Keratinocyte (primary cell): ENCODE data around the gene CLC. TPM values are rescaled to one million over a fixed set of nuclear protein-coding genes. Genes with fewer than 3 reads are reported as not detected.
"Not testable (repeated sequence)": the region's sequence is repeated elsewhere in the genome, so short reads cannot be mapped to it uniquely, and the experiment has no call there.

Experiments
- DNase-seq: peaks from one replicate; pipeline ENCODE4 v3.0.0-alpha.2; 2011; ENCODE audit warnings: low read depth, missing footprints, low spot score
- FAIRE-seq: peaks from 2 replicates; lab custom pipeline; 2011; peaks lifted over from hg19 to GRCh38; lab: Jason Lieb, UNC
- H2AFZ ChIP-seq: 2 replicates; pipeline ENCODE4 v1.6.0; 2012; ENCODE audit warnings: low read length, control low read depth, inconsistent platforms; ENCODE audit not compliant: control insufficient read depth
- H3K27ac ChIP-seq: 2 replicates; pipeline ENCODE4 v1.5.1; 2011; ENCODE audit warnings: low read length; ENCODE audit not compliant: control insufficient read depth, insufficient read depth
- H3K27me3 ChIP-seq: 3 replicates; pipeline ENCODE4 v1.6.0; 2011; ENCODE audit warnings: low read length; ENCODE audit not compliant: control insufficient read depth, insufficient read depth; ENCODE audit errors: extremely low read depth
- H3K36me3 ChIP-seq, 2 experiments: 2 replicates in 1 of 2; 3 replicates in 1 of 2; pipeline ENCODE4 v1.5.1; 2011; ENCODE audit warnings: low read length in 2 of 2, mild to moderate bottlenecking in 1 of 2; ENCODE audit not compliant: control insufficient read depth in 2 of 2, insufficient read depth in 2 of 2; ENCODE audit errors: extremely low read depth in 1 of 2
- H3K4me1 ChIP-seq: 3 replicates; pipeline ENCODE4 v1.5.1; 2011; ENCODE audit warnings: low read length; ENCODE audit not compliant: control insufficient read depth, insufficient read depth; ENCODE audit errors: extremely low read depth
- H3K4me2 ChIP-seq: 3 replicates; pipeline ENCODE4 v1.6.0; 2011; ENCODE audit warnings: low read depth, low read length; ENCODE audit not compliant: control insufficient read depth, insufficient read depth; ENCODE audit errors: extremely low read depth
- H3K4me3 ChIP-seq, 3 experiments: fragments of 200-600 bp in 1 of 3; sonication (generic) in 1 of 3; 2 replicates in 2 of 3; 3 replicates in 1 of 3; pipeline ENCODE4 v1.5.1; 2011 to 2016; ENCODE audit warnings: low read length in 3 of 3, mild to moderate bottlenecking in 3 of 3, control low read depth in 2 of 3, inconsistent platforms in 1 of 3, low read depth in 1 of 3, mixed read lengths in 1 of 3, mixed run types in 1 of 3, moderate library complexity in 1 of 3; ENCODE audit not compliant: control insufficient read depth in 2 of 3, insufficient read depth in 2 of 3; ENCODE audit errors: extremely low read depth in 1 of 3
- H3K79me2 ChIP-seq: 2 replicates; pipeline ENCODE4 v1.6.0; 2012; ENCODE audit warnings: low read length; ENCODE audit not compliant: control insufficient read depth, insufficient read depth
- H3K9ac ChIP-seq: 3 replicates; pipeline ENCODE4 v1.6.0; 2011; ENCODE audit warnings: low read length; ENCODE audit not compliant: control insufficient read depth, insufficient read depth; ENCODE audit errors: extremely low read depth
- H3K9me1 ChIP-seq: 3 replicates; pipeline ENCODE4 v1.6.0; 2011; ENCODE audit warnings: low read length; ENCODE audit not compliant: control insufficient read depth, insufficient read depth; ENCODE audit errors: extremely low read depth
- H3K9me3 ChIP-seq: 2 replicates; pipeline ENCODE4 v1.5.1; 2012; ENCODE audit warnings: low read depth, low read length; ENCODE audit not compliant: control insufficient read depth
- H4K20me1 ChIP-seq: 3 replicates; pipeline ENCODE4 v1.6.0; 2011; ENCODE audit warnings: low read length; ENCODE audit not compliant: control insufficient read depth, insufficient read depth; ENCODE audit errors: extremely low read depth
- CTCF ChIP-seq, 3 experiments: IDR thresholded peaks in 1 of 3; conservative IDR thresholded peaks in 1 of 3; optimal IDR thresholded peaks in 1 of 3; 2 replicates in 2 of 3; 3 replicates in 1 of 3; pipeline versions ENCODE3 to v1.5.1; 2011; ENCODE audit warnings: low read length in 3 of 3, mild to moderate bottlenecking in 3 of 3, moderate library complexity in 2 of 3, control low read depth in 1 of 3, inconsistent platforms in 1 of 3; ENCODE audit not compliant: insufficient read depth in 2 of 3; ENCODE audit errors: extremely low read depth in 1 of 3
- EZH2 ChIP-seq: IDR thresholded peaks from one replicate; pipeline ENCODE4 v1.6.1; 2012; ENCODE audit warnings: inconsistent platforms, mild to moderate bottlenecking, low read length, moderate library complexity
- dilution Hi-C: fragments of 300-500 bp; cut with MboI; formaldehyde crosslinking; loops from one replicate; pipeline ENCODE4 v1.7.0; 2020; ENCODE audit warnings: low sequenced_read_pairs; ENCODE audit not compliant: extremely low pct_ligation_motif_present
- polyA plus RNA-seq, 5 experiments: library from polyadenylated mRNA; depleted of rRNA in 3 of 5; stranded (reverse) in 3 of 5; stranded (forward) in 1 of 5; unstranded in 1 of 5; fragments of >200 nt; gene quantifications; 1 replicate in 1 of 5; 2 replicates in 3 of 5; 3 replicates in 1 of 5; pipeline versions ENCODE4 v1.2.1 to v1.2.3, GENCODE V29; 2011 to 2012; ENCODE audit warnings: missing spikeins in 2 of 5, low read depth in 1 of 5, low replicate concordance in 1 of 5

The CLC gene
- polyA plus RNA-seq, 1 donor (not counting 4 experiments of a cell fraction or from before 2014, with no cell fraction given): not detected

DNA sequence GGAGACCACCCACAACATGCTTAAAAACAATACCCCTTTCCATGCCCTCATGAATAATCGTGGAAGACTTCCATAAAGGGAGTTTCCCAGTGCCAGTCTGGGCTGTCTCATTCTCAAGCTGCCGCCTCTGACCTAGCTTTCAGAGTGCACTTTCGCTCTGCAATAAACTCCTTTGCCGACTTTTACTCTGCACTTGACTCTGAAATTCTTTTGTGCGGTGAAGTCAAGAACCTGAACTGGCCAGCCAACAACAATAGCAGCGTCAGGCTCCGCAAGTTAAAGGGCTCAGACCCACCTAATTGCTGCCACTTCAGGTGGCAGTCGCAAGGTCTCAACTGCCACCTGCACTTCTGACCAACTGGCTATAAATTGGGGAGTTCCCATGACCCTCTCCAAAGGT lies 30.5 kb upstream of the CLC start:
- Histone ChIP-seq H3K27me3 (no peaks in the 10 kb centered on the region), H2AFZ (no peak overlapping the region), H3K4me3 (no peak overlapping the region), H3K79me2 (no peaks in the 10 kb centered on the region), H3K9me3 (no peaks in the 10 kb centered on the region), H3K9ac (no peak overlapping the region), H3K27ac (no peak overlapping the region), H3K9me1 (no peaks in the 10 kb centered on the region), H3K4me2 (no peak overlapping the region), H4K20me1 (no peaks in the 10 kb centered on the region), H3K4me1 (no peaks in the 10 kb centered on the region), H3K36me3 (no peaks in the 10 kb centered on the region)
- dilution Hi-C loops: no loop called here
- DNase-seq (no peak), FAIRE-seq (no peak)
- TF ChIP-seq EZH2 (no peak), CTCF (optimal IDR thresholded peaks at IDR 0.05 in 1 of 3, IDR thresholded peaks at IDR 0.05 in 1 of 3, conservative IDR thresholded peaks at IDR 0.05 in 1 of 3; ENCODE audit: extremely low read depth in 1 of 3, insufficient read depth in 2 of 3, low read length in 3 of 3) (no peak)

GRCh38 chr19:39765091-39766076 lies 27.6 kb upstream of the CLC start:
- no peak overlapping the region for H3K4me2 ChIP-seq
- no peak overlapping the region for H3K4me3 ChIP-seq
- H3K9me3 ChIP-seq: no peaks in the 10 kb centered on the region
- H2AFZ ChIP-seq: no peak overlapping the region
- no peaks in the 10 kb centered on the region for H4K20me1 ChIP-seq
- H3K36me3 ChIP-seq: no peaks in the 10 kb centered on the region
- no peaks in the 10 kb centered on the region for H3K27me3 ChIP-seq
- no peak overlapping the region for H3K9ac ChIP-seq
- dilution Hi-C loops: no loop called here
- peak; percentile 7 for DNase-seq
- H3K4me1 ChIP-seq: no peaks in the 10 kb centered on the region
- H3K79me2 ChIP-seq: no peaks in the 10 kb centered on the region
- no peaks in the 10 kb centered on the region for H3K9me1 ChIP-seq
- FAIRE-seq: peak; percentile 77
- TF ChIP-seq CTCF (optimal IDR thresholded peaks at IDR 0.05 in 1 of 3, IDR thresholded peaks at IDR 0.05 in 1 of 3, conservative IDR thresholded peaks at IDR 0.05 in 1 of 3; ENCODE audit: extremely low read depth in 1 of 3, insufficient read depth in 2 of 3, low read length in 3 of 3) (peak; percentile 69 to 78 (median 75)), EZH2 (no peak)
- no peak overlapping the region for H3K27ac ChIP-seq

- dilution Hi-C loops, DNase-seq, H3K4me2 ChIP-seq, H3K27ac ChIP-seq, H3K9ac ChIP-seq, H3K79me2 ChIP-seq, H3K4me1 ChIP-seq, H3K36me3 ChIP-seq, FAIRE-seq, H3K4me3 ChIP-seq, H3K9me3 ChIP-seq, H4K20me1 ChIP-seq, H2AFZ ChIP-seq, H3K9me1 ChIP-seq, H3K27me3 ChIP-seq: not testable (repeated sequence)
Observed at GRCh38 chr19:39761851-39762250, 24.0 kb upstream of the CLC start.
